Suprapubic skin (tissue), 4 donors: Measurements from ENCODE around the gene HEPN1. TPM values are rescaled to one million over a fixed set of nuclear protein-coding genes. Genes with fewer than 3 reads are reported as not detected.

Experiments used
- DNase-seq, 2 donors: peaks; one replicate each; pipeline ENCODE4 v3.0.0-alpha.2; 2019; ENCODE audit warnings: low spot score in 2 of 2
- H3K27ac ChIP-seq: fragments of 200-600 bp; sonication (generic); one replicate; pipeline ENCODE4 v1.5.1; 2019
- H3K27me3 ChIP-seq: fragments of 200-600 bp; sonication (generic); one replicate; pipeline ENCODE4 v1.5.1; 2019
- H3K36me3 ChIP-seq: fragments of 200-600 bp; sonication (generic); one replicate; pipeline ENCODE4 v1.5.1; 2019
- H3K4me1 ChIP-seq: fragments of 200-600 bp; sonication (generic); one replicate; pipeline ENCODE4 v1.5.1; 2019
- H3K4me3 ChIP-seq: fragments of 200-600 bp; sonication (generic); one replicate; pipeline ENCODE4 v1.5.1; 2019; ENCODE audit warnings: mild to moderate bottlenecking
- H3K9me3 ChIP-seq: fragments of 200-600 bp; sonication (generic); one replicate; pipeline ENCODE4 v1.5.1; 2019
- CTCF ChIP-seq, 2 donors: fragments of 200-600 bp in 1 of 2; fragments of 450-650 bp in 1 of 2; sonication (generic) in 1 of 2; IDR thresholded peaks; one replicate each; pipeline ENCODE4 v1.5.1; 2016 to 2019; ENCODE audit warnings: antibody characterized with exemption in 2 of 2, mild to moderate bottlenecking in 1 of 2, moderate library complexity in 1 of 2
- EP300 ChIP-seq: sonication (generic); formaldehyde crosslinking; IDR thresholded peaks from one replicate; pipeline ENCODE4 v1.6.1; 2017; ENCODE audit warnings: antibody characterized with exemption
- POLR2A ChIP-seq, 2 donors: fragments of 450-650 bp; IDR thresholded peaks; one replicate each; pipeline ENCODE4 v1.6.1; 2017; ENCODE audit warnings: antibody characterized with exemption in 2 of 2, mild to moderate bottlenecking in 2 of 2, moderate library complexity in 2 of 2
- POLR2AphosphoS5 ChIP-seq, 3 donors: sonication (generic); formaldehyde crosslinking; IDR thresholded peaks; one replicate each; pipeline ENCODE4 v1.6.1; 2017; ENCODE audit warnings: antibody characterized with exemption in 3 of 3
- WGBS: methylation state at CpG from one replicate; pipeline ENCODE4 v1.1.5; 2018; 5-methylcytosine and 5-hydroxymethylcytosine counted together
- total RNA-seq, 4 donors: library from RNA; depleted of rRNA; stranded (reverse); fragments of >200 nt; gene quantifications; one replicate each; pipeline ENCODE4 v1.1.0, GENCODE V29; 2016

HEPN1 gene
- total RNA-seq, 4 donors from 2014 or later = not detected

GRCh38 chr11:124876818-124877630 lies 42.0 kb upstream of the HEPN1 start:
- WGBS = 22% methylated on average over 30 of the region's 30 CpGs

GRCh38 chr11:124877631-124877909 lies 41.5 kb upstream of the HEPN1 start:
- TF ChIP-seq CTCF (IDR thresholded peaks at IDR 0.05) (no peak), EP300 (no peak), POLR2A (IDR thresholded peaks at IDR 0.05) (no peak), POLR2AphosphoS5 (IDR thresholded peaks at IDR 0.05) (no peak)
- Histone ChIP-seq H3K27ac (no peak overlapping the region), H3K4me1 (peaks cover 19% of the 10 kb centered on the region), H3K36me3 (no peaks in the 10 kb centered on the region), H3K9me3 (no peaks in the 10 kb centered on the region), H3K4me3 (peak overlapping the region; percentile 56), H3K27me3 (peaks cover 24% of the 10 kb centered on the region)
- no peak for DNase-seq
- WGBS = 57% methylated on average over 10 of the region's 10 CpGs

More at GRCh38 chr11:124876818-124877630, 42.0 kb upstream of the HEPN1 start:
- Histone ChIP-seq H3K4me3 (peak overlapping the region; percentile 56), H3K27ac (peak overlapping the region; percentile 75), H3K27me3 (peaks cover 28% of the 10 kb centered on the region), H3K36me3 (no peaks in the 10 kb centered on the region), H3K9me3 (no peaks in the 10 kb centered on the region), H3K4me1 (peaks cover 19% of the 10 kb centered on the region)
- TF ChIP-seq POLR2A (IDR thresholded peaks at IDR 0.05) = no peak
- TF ChIP-seq CTCF (IDR thresholded peaks at IDR 0.05) = no peak
- no peak for TF ChIP-seq POLR2AphosphoS5 (IDR thresholded peaks at IDR 0.05)
- TF ChIP-seq EP300 = no peak
- DNase-seq = no peak

GRCh38 chr11:124877910-124878758 lies 40.9 kb upstream of the HEPN1 start:
- peaks cover 19% of the 10 kb centered on the region for H3K4me1 ChIP-seq
- H3K4me3 ChIP-seq = no peak overlapping the region
- TF ChIP-seq POLR2A (IDR thresholded peaks at IDR 0.05) (no peak), EP300 (no peak), POLR2AphosphoS5 (IDR thresholded peaks at IDR 0.05) (no peak), CTCF (IDR thresholded peaks at IDR 0.05) (no peak)
- WGBS = 80% methylated on average over 15 of the region's 17 CpGs
- H3K27ac ChIP-seq = no peak overlapping the region
- H3K27me3 ChIP-seq = peaks cover 18% of the 10 kb centered on the region
- H3K9me3 ChIP-seq = no peaks in the 10 kb centered on the region
- DNase-seq = peak in 1 of 2 donors; percentile 75
- H3K36me3 ChIP-seq = no peaks in the 10 kb centered on the region

GRCh38 chr11:124878759-124879492 lies 40.1 kb upstream of the HEPN1 start:
- Histone ChIP-seq H3K27me3 (peaks cover 13% of the 10 kb centered on the region), H3K27ac (no peak overlapping the region), H3K9me3 (no peaks in the 10 kb centered on the region), H3K4me1 (peaks cover 19% of the 10 kb centered on the region), H3K4me3 (no peak overlapping the region), H3K36me3 (no peaks in the 10 kb centered on the region)
- TF ChIP-seq POLR2AphosphoS5 (IDR thresholded peaks at IDR 0.05) (no peak), CTCF (IDR thresholded peaks at IDR 0.05) (no peak), EP300 (no peak), POLR2A (IDR thresholded peaks at IDR 0.05) (no peak)
- 87% methylated on average over 11 of the region's 11 CpGs for WGBS
- DNase-seq = peak in 1 of 2 donors; percentile 50
